Measurements from ENCODE around the gene CDCP2. TPM values are rescaled to one million over a fixed set of nuclear protein-coding genes. Genes with fewer than 3 reads are reported as not detected.

The CDCP2 gene
- total RNA-seq, 2 donors from 2014 or later: 0.12 to 0.14 TPM

- ATAC-seq (no peak), DNase-seq (no peak)
- intact Hi-C loops (cut with DNase I, micrococcal nuclease): no loop called here
Measured at GRCh38 chr1:54142146-54142900, 10.5 kb downstream of the CDCP2 start.

GRCh38 chr1:54139711-54140110, 13.1 kb downstream of the CDCP2 start:
- DNase-seq (no peak), ATAC-seq (no peak)
- intact Hi-C loops (cut with DNase I, micrococcal nuclease): no loop called here

- intact Hi-C loops (cut with DNase I, micrococcal nuclease): no loop called here
- ATAC-seq (no peak), DNase-seq (no peak)
Measured at GRCh38 chr1:54138994-54139393, 13.8 kb downstream of the CDCP2 start.

DNA sequence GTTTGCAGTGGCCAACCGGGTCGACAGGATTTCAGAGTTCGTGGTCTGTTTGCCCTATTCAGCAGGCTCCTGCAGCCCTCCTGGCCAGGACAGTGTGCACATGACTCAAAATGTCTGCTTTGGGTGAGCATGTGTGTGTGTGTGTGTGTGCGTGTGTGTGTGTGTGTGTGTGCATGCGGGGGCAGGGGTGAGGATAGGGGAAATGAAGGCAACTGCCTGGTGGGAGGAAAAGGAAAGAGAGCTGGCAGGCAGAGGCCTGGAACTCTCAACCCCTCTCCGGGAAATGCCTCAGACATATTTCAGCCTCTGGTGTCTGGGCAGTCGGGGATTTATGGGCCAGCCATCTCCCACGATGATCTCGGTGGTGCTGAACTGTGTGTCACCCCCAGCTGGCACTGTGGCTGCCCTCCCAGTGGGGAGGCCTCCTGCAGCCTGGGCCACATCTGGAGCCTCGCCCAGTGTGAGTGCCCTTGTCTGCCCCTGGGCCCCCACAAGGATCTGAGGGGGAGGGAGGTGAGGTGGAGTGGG, 15.2 kb downstream of the CDCP2 start:
- ATAC-seq (no peak), DNase-seq (no peak)
- intact Hi-C loops (cut with DNase I, micrococcal nuclease): no loop called here

- ATAC-seq (no peak), DNase-seq (no peak)
- intact Hi-C loops (cut with DNase I, micrococcal nuclease): no loop called here
Measured at GRCh38 chr1:54136963-54137533, 15.8 kb downstream of the CDCP2 start.

- intact Hi-C loops (cut with DNase I, micrococcal nuclease): no loop called here
- DNase-seq: no peak
- ATAC-seq: no peak
Measured at GRCh38 chr1:54136269-54136896, 16.4 kb downstream of the CDCP2 start.

- intact Hi-C loops (cut with DNase I, micrococcal nuclease): no loop called here
- DNase-seq: no peak
- no peak for ATAC-seq
Measured at GRCh38 chr1:54135436-54136120, 17.2 kb downstream of the CDCP2 start.

GRCh38 chr1:54134295-54134694, 18.5 kb downstream of the CDCP2 start:
- intact Hi-C loops (cut with DNase I, micrococcal nuclease): no loop called here

GRCh38 chr1:54132495-54132894, 20.3 kb downstream of the CDCP2 start:
- intact Hi-C loops (cut with DNase I, micrococcal nuclease): no loop called here
- DNase-seq (no peak), ATAC-seq (no peak)

More at GRCh38 chr1:54134295-54134694, 18.5 kb downstream of the CDCP2 start:
- ATAC-seq (no peak), DNase-seq (no peak)

DNA sequence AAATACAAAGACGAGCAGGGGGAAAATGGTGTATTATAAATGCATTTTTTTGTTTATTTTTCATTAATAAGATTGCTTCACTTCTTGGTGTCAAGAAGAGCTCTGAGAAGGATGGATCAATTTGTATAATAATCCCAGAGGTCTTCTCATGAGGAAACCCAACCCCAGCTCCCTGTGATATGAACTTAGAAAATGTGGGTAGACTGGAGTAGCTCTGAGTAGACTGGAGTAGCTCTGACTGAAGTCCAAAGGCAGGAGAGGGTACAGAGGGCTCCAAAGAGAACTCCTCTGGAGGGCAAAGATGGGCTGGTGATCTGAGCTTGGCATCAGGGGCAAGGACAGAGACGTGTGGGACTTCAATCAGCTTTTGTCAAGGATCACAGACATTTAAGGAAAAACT, 21.4 kb downstream of the CDCP2 start:
- intact Hi-C loops (cut with DNase I, micrococcal nuclease): no loop called here
- DNase-seq (no peak), ATAC-seq (no peak)

- intact Hi-C loops (cut with DNase I, micrococcal nuclease): loop anchor here (10.0 kb wide), 1 partner anchor 365 kb away; no protein-coding TSS in a partner anchor
- DNase-seq (no peak), ATAC-seq (no peak)
Measured at GRCh38 chr1:54129858-54130257, 22.9 kb downstream of the CDCP2 start.

DNA sequence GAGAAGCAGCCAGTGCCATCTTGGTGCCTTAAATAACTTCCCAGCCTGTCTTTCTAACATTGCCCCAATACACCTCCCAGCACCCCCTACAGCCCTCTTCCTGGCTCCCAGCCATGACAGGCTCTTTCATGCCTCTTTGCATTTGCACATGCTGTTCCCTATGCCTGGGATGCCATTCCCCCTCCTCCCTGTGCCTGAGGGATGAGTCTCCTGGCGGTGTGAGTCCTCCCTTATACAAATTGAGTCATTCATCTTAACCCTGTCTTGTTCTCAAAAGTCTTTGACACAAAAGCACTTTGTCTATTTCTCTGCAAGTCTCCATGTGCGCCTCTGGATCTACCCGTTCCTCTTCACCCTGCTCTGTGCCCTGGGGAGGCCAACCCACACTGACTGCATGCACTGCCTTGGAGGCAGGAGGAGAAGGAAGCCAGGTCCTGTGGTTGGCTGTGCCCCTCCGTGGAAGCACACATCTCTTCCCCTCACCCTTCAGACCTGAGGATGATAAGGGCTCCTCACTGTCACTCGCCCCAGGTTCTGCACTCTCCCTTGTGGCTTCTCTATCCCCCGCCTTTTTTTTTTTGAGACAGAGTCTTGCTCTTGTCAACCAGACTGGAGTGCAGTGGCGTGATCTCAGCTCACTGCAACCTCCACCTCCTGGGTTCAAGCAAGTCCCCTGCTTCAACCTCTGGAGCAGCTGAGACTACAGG, 25.1 kb downstream of the CDCP2 start:
- intact Hi-C loops (cut with DNase I, micrococcal nuclease): loop anchor here (10.0 kb wide), 1 partner anchor 367 kb away; no protein-coding TSS in a partner anchor
- DNase-seq: no peak
- ATAC-seq: no peak

GRCh38 chr1:54126271-54126815, 26.5 kb downstream of the CDCP2 start:
- DNase-seq (no peak), ATAC-seq (no peak)
- intact Hi-C loops (cut with DNase I, micrococcal nuclease): loop anchor here (10.0 kb wide), 1 partner anchor 368 kb away; no protein-coding TSS in a partner anchor

- ATAC-seq (peak; percentile 22), DNase-seq (peak; percentile 31 to 39)
- intact Hi-C loops (cut with DNase I, micrococcal nuclease): loop anchor here (10.0 kb wide), 1 partner anchor 369 kb away; no protein-coding TSS in a partner anchor
Measured at GRCh38 chr1:54125386-54126070, 27.3 kb downstream of the CDCP2 start.

DNA sequence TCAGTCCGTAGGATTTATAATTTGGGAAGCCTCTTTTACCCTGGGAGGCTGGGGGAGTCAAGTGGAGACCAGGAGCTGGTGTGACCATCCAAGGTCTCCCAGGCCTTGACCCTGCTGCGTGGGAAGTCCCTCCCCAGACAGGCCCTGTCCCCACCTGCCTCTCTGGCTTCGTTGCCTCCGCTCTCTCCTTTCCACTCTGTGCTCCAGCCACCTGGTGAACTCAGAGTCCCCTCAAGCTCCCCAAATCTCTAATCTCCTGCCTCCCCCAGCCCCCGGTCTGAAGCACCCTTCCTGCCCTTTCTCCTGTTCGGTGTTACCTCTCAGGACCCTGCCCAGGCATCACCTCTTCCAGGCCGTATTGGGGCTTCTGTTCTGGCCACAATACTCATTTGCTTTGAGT, 27.9 kb downstream of the CDCP2 start:
- no peak for DNase-seq
- intact Hi-C loops (cut with DNase I, micrococcal nuclease): loop anchor here (5.0 to 10.0 kb wide), 2 partner anchors 282 to 370 kb away; partner anchors contain the start of gene SSBP3 (in 1 of the 2)
- no peak for ATAC-seq

DNA sequence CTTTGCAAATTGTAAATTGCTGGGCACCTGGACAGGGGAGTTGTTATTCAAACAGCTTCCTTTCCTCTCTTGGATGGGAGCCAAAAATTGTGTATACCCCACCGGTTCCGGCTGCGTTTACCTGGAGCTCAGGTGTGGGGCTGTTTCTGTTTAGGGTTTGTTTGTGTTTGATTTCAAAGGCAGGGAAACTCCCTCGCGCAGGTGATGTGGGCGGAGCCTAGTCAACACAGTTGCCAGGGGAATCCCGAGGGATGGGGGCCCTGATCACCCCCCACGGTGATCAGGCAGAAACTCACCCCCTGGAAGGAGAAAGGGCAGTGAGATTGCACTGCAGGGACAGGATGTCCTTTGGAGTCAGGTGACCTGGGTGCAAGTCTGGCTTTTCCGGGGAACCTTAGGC, 28.3 kb downstream of the CDCP2 start:
- intact Hi-C loops (cut with DNase I, micrococcal nuclease): loop anchor here (5.0 to 10.0 kb wide), 2 partner anchors 283 to 370 kb away; partner anchors contain the start of gene SSBP3 (in 1 of the 2)
- ATAC-seq: peak; percentile 64
- DNase-seq: peak; percentile 65 to 75

DNA sequence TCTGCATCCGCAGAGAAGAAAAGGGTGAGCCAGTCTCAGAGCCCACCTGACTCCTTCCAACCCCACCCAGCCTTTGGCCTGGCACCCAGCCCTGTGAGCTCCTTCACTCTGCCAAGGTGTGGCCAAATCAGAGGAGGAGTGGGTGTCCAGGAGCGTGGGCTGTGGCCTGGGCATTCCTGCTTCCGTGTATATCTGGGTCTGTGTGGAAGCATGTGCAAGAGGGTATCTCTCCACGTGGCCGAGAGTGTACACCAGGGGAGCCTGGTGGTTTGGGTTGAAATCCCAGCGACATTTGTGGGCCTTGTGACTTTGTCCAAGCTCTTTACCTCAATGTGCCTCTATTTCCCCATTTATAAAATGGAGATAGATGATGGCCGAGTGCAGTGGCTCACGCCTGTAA, 29.8 kb downstream of the CDCP2 start:
- DNase-seq (no peak), ATAC-seq (no peak)
- intact Hi-C loops (cut with DNase I, micrococcal nuclease): loop anchor here (5.0 to 10.0 kb wide), 2 partner anchors 284 to 372 kb away; partner anchors contain the start of gene SSBP3 (in 1 of the 2)

Data from left colon (tissue), 2 donors.